GM12878 (cell line): Measurements from ENCODE around the gene PIP4K2A.
"Not testable (repeated sequence)": the region's sequence is repeated elsewhere in the genome, so short reads cannot be mapped to it uniquely, and the experiment has no call there.

Source experiments
- NFIC ChIP-seq: IDR thresholded peaks from 2 replicates; pipeline ENCODE4 v1.6.1; 2012; ENCODE audit warnings: low read depth, mild to moderate bottlenecking, inconsistent platforms, low read length, moderate library complexity
- POLR2AphosphoS5 ChIP-seq: IDR thresholded peaks from 2 replicates; pipeline ENCODE4 v1.6.1; 2011; ENCODE audit warnings: mild to moderate bottlenecking, low read length, inconsistent platforms

GRCh38 chr10:22512015-22512414 is 202.4 kb downstream of the PIP4K2A start:
- TF ChIP-seq NFIC, POLR2AphosphoS5: not testable (repeated sequence)
